A549 (cell line): ENCODE data around the gene MTCL1.

Source experiments
- CHD4 ChIP-seq: fragments of 200-600 bp; sonication (generic); IDR thresholded peaks from 2 replicates; pipeline ENCODE4 v1.6.1; 2016; ENCODE audit warnings: antibody characterized with exemption, mild to moderate bottlenecking, borderline replicate concordance
- E2F6 ChIP-seq: IDR thresholded peaks from 2 replicates; pipeline ENCODE4 v1.6.1; 2012; ENCODE audit warnings: low read depth, borderline replicate concordance
- EHMT2 ChIP-seq: fragments of 200-600 bp; sonication (generic); IDR thresholded peaks from 2 replicates; pipeline ENCODE4 v1.6.1; 2016; ENCODE audit warnings: antibody characterized with exemption, low read depth, mild to moderate bottlenecking, moderate library complexity
- ESRRA ChIP-seq: fragments of 150-350 bp; IDR thresholded peaks from 2 replicates; pipeline ENCODE4 v1.6.1; 2014; ENCODE audit warnings: mild to moderate bottlenecking, low read length, borderline replicate concordance
- FOSL2 ChIP-seq, 2 experiments: fragments of 450-650 bp in 1 of 2; fragments of >200 bp in 1 of 2; sonication (Bioruptor Twin) in 1 of 2; formaldehyde crosslinking; IDR thresholded peaks; 2 replicates each; pipeline versions ENCODE4 v1.5.0 to v1.6.1; 2016 to 2020; ENCODE audit warnings: mild to moderate bottlenecking in 1 of 2, moderate library complexity in 1 of 2
- HMGXB4 ChIP-seq: fragments of 250-450 bp; sonication (Bioruptor Pico); IDR thresholded peaks from 2 replicates; pipeline ENCODE4 v1.5.0; 2021; ENCODE audit warnings: mild to moderate bottlenecking, moderate library complexity, borderline replicate concordance
- KDM5A ChIP-seq: fragments of 200-600 bp; sonication (generic); IDR thresholded peaks from 2 replicates; pipeline ENCODE4 v1.6.1; 2016; ENCODE audit warnings: antibody characterized with exemption, mild to moderate bottlenecking
- MAX ChIP-seq: IDR thresholded peaks from 2 replicates; pipeline ENCODE4 v1.6.1; 2012
- PBX3 ChIP-seq: IDR thresholded peaks from 2 replicates; pipeline ENCODE4 v1.6.1; 2012
- POLR2A ChIP-seq: IDR thresholded peaks from 2 replicates; pipeline ENCODE4 v1.6.1; 2012; ENCODE audit warnings: mild to moderate bottlenecking, low read length
- POLR2AphosphoS2 ChIP-seq: conservative IDR thresholded peaks from 2 replicates; pipeline ENCODE4 v1.6.1; 2012; ENCODE audit warnings: low read length, improper control_type of control experiment, inconsistent platforms
- RCOR1 ChIP-seq: fragments of 150-350 bp; IDR thresholded peaks from 2 replicates; pipeline ENCODE4 v1.6.1; 2014; ENCODE audit warnings: antibody characterized with exemption, low read length, low read depth
- RFX5 ChIP-seq: fragments of 450-650 bp; IDR thresholded peaks from 2 replicates; pipeline ENCODE4 v1.7.1; 2014; ENCODE audit warnings: antibody characterized with exemption, mild to moderate bottlenecking, moderate library complexity
- TF ChIP-seq, protein P1 (sequence below): fragments of >200 bp; sonication (Bioruptor Twin); formaldehyde crosslinking; IDR thresholded peaks from 3 replicates; pipeline ENCODE4 v1.5.1; 2016

DNA sequence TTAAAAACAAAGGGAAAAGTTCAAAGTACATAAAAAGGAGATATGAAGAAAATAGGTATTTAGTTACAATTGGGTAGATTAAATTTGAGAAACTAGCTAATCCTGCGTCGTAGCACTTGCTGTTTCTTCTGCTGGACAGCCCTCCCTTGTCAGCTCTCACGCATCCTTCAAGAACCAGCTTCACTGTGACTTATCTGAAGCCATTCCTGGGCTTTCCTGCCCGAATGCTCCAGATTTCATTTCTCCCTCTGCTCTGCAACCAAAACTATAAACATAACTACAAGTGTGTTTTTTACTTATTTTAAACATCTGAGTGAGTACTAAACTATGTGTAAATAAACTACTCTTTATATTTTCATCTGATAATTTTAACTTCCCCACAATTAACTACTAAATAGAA is 149.2 kb downstream of the MTCL1 start:
- TF ChIP-seq POLR2A (no peak), ESRRA (no peak), CHD4 (no peak), RCOR1 (no peak), KDM5A (no peak), EHMT2 (no peak), PBX3 (no peak), POLR2AphosphoS2 (no peak), FOSL2 (IDR thresholded peaks at IDR 0.05) (no peak), FOSL2 (CRISPR knock-in tag; IDR thresholded peaks at IDR 0.05) (no peak), HMGXB4 (no peak), RFX5 (no peak), MAX (no peak), E2F6 (no peak)
- TF ChIP-seq, protein P1, sequence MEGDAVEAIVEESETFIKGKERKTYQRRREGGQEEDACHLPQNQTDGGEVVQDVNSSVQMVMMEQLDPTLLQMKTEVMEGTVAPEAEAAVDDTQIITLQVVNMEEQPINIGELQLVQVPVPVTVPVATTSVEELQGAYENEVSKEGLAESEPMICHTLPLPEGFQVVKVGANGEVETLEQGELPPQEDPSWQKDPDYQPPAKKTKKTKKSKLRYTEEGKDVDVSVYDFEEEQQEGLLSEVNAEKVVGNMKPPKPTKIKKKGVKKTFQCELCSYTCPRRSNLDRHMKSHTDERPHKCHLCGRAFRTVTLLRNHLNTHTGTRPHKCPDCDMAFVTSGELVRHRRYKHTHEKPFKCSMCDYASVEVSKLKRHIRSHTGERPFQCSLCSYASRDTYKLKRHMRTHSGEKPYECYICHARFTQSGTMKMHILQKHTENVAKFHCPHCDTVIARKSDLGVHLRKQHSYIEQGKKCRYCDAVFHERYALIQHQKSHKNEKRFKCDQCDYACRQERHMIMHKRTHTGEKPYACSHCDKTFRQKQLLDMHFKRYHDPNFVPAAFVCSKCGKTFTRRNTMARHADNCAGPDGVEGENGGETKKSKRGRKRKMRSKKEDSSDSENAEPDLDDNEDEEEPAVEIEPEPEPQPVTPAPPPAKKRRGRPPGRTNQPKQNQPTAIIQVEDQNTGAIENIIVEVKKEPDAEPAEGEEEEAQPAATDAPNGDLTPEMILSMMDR = no peak
